GM04504 (cell line): ENCODE results near the gene RGS14.
"Not testable (repeated sequence)": the region's sequence is repeated elsewhere in the genome, so short reads cannot be mapped to it uniquely, and the experiment has no call there.

Experiments
- DNase-seq: peaks from one replicate; pipeline ENCODE4 v3.0.0-alpha.2; 2012; ENCODE audit warnings: low read depth

Gene RGS14

GRCh38 chr5:177347699-177348098, 10.0 kb upstream of the RGS14 start:
- no peak for DNase-seq

- no peak for DNase-seq
Observed at GRCh38 chr5:177349362-177349647, 8.4 kb upstream of the RGS14 start.

DNA sequence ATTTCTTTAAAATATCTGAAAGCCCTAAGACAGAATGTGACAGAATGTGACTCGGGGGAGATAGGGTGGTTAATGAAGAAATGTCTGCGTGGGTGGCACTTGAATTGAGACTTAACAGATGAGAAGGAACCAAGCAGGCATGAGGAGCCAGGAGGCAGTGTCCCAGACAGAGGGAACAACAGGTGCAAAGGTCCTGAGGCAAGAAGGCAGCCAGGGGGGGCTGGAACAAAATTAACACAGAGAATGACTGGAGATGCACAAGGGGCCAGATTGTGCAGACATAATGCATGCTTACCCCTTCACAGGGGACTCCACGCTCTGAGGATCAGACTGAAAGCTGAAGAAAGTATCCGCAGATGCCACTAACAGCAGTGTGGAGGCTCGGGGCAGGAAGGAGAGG, 8.0 kb upstream of the RGS14 start:
- no peak for DNase-seq

DNA sequence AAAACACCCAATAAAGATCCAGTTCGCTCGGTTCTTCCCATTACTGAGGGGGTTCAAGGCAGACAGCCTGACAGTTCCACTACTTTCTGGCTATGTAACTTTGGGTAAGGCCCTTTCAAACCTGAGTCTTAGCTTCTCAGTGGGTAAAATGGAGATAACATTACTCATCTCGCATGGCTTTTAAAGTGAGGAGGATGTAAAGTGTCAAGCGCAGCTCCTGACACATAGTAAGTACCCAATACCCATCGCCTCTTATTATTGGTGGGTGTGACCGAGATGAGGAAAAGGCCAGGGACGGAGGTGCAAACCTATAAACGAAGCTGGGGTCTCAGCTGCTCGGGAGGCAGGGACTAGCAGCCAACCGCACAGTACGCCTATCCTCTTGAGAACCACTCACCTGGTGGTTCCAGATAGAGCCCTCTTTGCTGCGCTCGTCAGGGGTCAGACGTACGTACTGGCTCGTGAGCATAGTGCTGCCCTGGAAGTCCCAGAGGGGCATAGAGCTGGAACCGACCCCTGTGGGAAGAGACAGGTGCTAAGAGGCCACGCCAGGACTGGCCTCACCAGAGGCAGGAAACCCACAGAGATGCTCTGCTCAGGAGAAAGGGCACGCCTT, 6.8 kb upstream of the RGS14 start:
- no peak for DNase-seq

DNA sequence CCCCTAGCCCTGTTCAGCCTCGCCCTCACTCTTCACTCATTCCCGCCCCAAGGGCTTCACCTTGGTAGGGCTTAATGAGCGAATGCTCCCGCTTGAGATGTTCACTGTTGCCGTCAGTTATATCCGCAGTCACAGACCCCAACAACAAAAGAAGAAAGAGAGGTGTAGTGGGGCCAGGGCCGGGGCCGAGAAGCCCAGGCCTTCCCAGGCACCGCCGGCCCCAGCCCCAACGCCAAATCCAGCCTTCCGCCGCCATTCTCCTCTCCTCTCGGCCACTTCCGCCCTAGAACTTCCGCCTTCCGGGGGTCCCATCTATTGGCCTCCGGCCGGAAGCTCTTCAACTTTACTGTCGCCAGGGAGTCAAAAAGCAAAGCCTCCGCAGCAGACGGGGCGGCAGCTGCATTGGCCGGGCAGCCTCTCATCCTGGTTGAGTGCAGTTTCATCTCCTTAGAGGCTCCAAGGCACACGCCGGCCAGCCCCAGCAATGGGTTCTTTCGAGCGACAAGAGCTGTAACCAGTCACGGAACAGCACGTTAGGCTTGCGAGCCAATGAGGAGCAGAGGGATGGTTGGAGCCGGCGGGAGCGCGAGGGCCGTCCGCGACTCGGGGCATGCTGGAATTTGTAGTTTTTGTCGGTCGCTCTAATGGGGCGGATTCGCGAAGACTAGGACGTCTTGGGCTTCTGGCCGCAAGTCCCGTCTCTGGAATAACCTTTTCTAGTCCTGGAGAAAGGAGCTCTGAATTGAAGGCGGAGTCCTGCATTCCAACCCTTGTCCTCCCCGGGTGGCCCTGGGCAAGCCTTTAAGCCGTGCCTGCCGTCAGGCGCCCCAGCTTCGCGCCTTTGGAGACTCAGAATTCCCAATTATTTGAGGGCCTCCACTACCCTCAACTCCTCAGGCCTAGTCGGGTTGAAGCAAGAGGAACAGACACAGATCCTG, 6.1 kb upstream of the RGS14 start, which contains the start of gene LMAN2:
TSS of gene LMAN2 (minus strand) at position 277 of the 938 bp plus-strand sequence. CDS start at position 256, 21 bp downstream.
- DNase-seq = peak; percentile 94

DNA sequence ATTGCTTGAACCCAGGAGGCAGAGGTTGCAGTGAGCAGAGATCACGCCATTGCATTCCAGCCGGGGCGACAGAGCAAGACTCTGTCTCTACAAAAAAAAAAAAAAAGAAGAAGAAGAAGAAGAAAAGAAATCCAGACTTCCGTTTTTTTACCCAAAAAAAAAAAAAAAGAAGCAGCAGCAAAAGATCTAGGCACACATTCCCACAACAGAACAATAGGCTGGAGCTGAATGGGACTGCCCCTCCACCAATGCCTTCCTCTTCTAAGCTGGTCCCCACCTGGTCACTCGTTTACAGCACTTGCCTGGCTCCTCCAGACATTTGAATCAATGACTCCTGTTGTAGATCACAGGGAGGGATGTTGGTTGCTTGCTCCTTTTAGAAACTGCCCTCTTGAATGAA, 4.6 kb upstream of the RGS14 start:
- no peak for DNase-seq

DNA sequence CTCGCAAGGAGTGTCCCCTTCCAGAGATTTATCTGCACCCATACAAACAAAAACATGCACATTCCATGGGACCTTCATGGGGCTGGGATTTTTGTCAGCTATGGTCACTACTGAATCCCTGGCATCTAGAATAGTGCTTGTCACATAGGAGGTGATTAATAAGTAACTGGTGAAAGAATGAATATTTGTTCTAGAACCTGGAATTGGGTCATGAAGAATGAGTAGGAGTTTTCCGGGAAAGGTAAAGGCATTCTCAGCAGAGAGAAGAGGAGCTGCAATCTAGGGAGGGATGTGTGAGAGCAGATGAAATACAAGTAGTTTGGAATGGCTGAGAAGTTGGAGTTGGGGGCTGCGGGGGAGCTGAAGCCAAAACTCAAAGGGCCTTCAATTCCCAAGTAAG, 3.5 kb upstream of the RGS14 start:
- DNase-seq = no peak

- no peak for DNase-seq
Observed at GRCh38 chr5:177354711-177355110, 3.0 kb upstream of the RGS14 start.

DNA sequence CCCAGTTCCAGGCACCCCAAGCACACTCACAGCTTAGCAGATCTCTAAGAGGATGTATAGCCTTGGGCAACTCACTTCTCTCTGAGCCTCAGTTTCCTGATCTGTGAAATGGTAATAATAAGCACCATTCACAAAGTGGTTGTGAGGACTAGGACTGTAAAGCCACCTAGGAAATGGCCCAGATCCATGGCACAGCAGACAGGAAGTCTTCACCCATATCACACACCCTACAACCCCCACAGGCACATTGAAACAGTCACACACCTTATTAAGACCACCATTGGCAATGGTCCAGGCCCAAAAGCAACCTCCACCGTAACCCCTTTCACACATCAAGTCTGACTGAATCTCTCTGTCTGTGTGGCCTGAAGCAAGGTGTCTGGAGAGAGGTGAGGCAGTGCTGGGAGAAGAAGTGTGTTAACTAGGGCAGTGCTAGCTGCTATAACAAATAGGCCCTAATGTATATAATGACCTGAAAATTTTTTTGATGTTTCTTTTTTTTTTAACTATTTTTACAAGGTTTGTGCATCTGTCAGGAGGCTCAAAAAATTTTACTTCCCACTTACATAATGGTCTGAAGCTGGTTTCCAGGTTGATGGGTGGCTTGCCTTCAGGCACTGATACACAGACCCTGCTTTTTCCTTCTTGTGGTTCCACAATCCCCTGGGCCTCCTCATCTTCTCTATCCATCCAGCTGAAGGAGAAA, 2.4 kb upstream of the RGS14 start:
- no peak for DNase-seq

DNA sequence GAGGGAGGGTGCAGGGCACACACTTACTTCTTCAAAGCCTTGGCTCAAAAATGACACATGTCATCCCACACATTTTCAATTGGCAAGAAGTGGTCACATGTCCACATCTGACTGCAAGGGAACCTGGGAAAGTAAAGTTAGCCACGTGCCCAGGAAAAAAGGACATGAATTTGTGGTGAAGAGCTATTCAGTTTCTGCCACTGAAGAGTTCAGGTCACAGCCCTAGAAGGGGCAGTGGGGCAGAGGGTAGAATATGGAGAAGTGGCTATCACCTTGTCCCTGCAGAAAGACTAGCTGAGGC, 1.9 kb upstream of the RGS14 start:
- no peak for DNase-seq

- no peak for DNase-seq
Observed at GRCh38 chr5:177356746-177357145, 978 bp upstream of the RGS14 start.

GRCh38 chr5:177357146-177357458, 622 bp upstream of the RGS14 start:
- DNase-seq = no peak

GRCh38 chr5:177358370-177358819, 671 bp downstream of the RGS14 start:
- DNase-seq = no peak

GRCh38 chr5:177359451-177359851, 1.7 kb downstream of the RGS14 start:
- DNase-seq = no peak

DNA sequence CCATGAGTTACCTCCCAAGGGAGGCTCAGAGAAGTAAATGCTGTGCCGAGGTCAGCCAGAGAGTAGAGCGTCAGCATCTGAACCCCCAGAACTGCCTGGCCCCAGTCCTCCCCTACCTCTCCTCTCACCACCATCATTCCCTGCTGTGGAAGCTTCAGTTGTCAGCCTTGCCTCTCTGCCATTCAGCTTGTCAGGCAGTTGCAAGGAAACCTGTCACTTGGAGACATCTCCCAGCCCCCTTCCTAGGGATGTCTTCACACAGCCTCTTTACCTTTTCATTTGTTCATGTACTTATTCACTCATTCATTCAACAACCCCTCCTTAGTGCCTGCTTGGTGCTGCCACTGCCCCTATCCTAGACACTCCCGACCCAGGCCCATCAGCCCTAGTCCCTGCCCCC, 2.1 kb downstream of the RGS14 start:
- DNase-seq = no peak

- not testable (repeated sequence) for DNase-seq
Observed at GRCh38 chr5:177360740-177361139, 3.0 kb downstream of the RGS14 start.

GRCh38 chr5:177361418-177362291, 3.9 kb downstream of the RGS14 start:
- no peak for DNase-seq

DNA sequence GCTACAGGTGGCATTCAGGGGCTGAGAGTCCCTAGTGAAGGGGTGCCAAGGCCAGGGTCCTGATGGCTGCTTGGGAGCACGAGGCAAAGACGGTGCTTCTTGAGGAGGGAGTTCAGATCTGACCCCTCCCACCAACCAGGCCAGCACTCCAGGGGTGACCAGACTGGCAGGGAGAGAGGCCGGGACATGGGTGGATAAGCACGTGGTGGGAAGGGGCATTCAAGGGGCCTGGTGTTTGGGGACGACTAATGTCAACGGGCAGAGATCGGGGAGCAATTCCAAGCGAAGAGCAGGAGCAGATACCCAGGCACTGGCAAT, 4.5 kb downstream of the RGS14 start:
- DNase-seq = no peak

GRCh38 chr5:177362610-177363507, 5.1 kb downstream of the RGS14 start:
- no peak for DNase-seq

DNA sequence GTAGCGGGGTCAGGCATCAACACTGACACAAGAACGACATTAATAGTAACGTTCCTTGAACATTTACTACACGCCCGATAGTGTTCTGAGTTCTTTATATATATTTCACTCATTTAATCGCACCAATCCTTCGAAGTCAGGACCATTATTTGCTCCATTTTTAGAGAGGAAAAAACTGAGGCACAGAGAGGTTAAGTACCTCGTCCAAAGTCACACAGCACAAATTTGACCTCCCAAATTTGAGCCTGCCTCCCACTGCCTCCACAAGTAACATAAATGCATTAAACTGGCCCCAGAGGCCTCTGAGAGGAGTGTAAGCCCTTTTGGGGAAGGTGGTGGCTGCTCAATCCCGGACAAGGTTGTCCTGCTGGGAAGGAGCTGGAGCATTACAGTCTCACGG, 5.8 kb downstream of the RGS14 start:
- DNase-seq = no peak

DNA sequence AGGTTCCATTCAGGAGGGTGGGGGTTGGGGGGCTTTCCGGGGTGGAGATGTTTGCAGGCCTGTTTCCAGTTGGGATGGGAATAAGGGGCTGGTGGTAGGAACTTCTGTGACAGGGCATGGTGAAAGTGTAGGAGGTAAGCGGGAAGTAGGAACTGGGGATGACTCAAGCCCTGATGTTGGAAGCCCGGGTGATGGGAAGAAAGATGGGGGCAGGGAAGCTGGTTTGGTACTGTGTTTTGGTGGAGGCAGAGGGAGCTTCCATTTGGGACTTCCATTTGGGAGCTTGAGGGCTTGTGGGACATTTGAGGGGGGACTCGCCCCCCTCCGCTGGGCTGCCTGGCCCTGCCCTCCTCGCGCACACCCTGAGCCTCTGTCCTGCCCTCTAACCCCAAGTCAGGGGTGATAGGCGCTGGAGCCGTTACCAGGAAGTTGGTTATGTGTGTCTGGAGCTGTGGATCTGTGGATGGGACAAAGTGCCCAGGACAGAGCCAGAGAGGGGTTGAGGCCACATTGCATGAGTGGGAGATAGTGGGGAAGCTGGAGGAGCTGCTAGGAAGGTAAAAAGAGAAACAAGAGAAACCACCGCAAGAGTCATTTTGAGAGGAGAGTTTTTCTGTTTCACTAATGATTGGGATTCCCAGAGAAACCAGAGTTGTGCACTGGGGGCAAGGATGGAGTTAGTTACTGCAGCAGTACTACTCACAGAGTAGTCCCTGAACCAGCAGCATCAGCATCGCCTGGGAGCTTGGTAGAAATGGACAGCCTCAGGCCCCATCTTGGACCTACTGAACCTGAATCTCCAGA, 6.6 kb downstream of the RGS14 start:
- no peak for DNase-seq
